IMR-90 (cell line): Measurements from ENCODE around the gene RGS17. TPM values are rescaled to one million over a fixed set of nuclear protein-coding genes. Genes with fewer than 3 reads are reported as not detected.

Experiments
- ATAC-seq: fragments of 200-7000 bp; cut with Tn5 transposase; 2 replicates; pipeline ENCODE4 v1.9.1; 2020; ENCODE audit warnings: low read depth, mild to moderate bottlenecking, moderate library complexity
- BruUV-seq: library from RNA; stranded (reverse); fragments of 400-500 nt; replicated peaks from 2 replicates; lab custom pipeline; 2021; lab: Mats Ljungman, UMichigan
- CTCF ChIA-PET: fragments of 300-600 bp; formaldehyde crosslinking; extraction: SDS; loops from one replicate; lab custom pipeline; 2021; ENCODE audit warnings: antibody characterized with exemption; lab: Yijun Ruan, JAX
- POLR2A ChIA-PET: fragments of 300-600 bp; sonication (Branson Sonifier 250); formaldehyde crosslinking; loops from one replicate; lab custom pipeline; 2022; ENCODE audit warnings: antibody characterized with exemption; ENCODE audit not compliant: unreplicated experiment; lab: Charles Lee
- DNase-seq: peaks from one replicate; pipeline ENCODE4 v3.0.0; 2013
- H2AFZ ChIP-seq: replicated peaks from 2 replicates; pipeline ENCODE3; 2013; ENCODE audit warnings: low read length, mild to moderate bottlenecking; ENCODE audit not compliant: poor library complexity
- H2AK5ac ChIP-seq: 2 replicates; pipeline ENCODE4 v1.6.1; 2013; ENCODE audit warnings: low read depth, low read length, inconsistent platforms
- H2AK9ac ChIP-seq: replicated peaks from 2 replicates; pipeline ENCODE3; 2013; ENCODE audit warnings: mild to moderate bottlenecking, low read depth, low read length, moderate library complexity; ENCODE audit not compliant: poor library complexity
- H2BK120ac ChIP-seq: 2 replicates; pipeline ENCODE4 v1.6.1; 2013; ENCODE audit warnings: low read depth, low read length, inconsistent platforms
- H2BK15ac ChIP-seq: 3 replicates; pipeline ENCODE4 v1.6.1; 2013; ENCODE audit warnings: low read depth, low read length, inconsistent platforms
- H2BK20ac ChIP-seq: 2 replicates; pipeline ENCODE4 v1.6.1; 2013; ENCODE audit warnings: low read depth, mild to moderate bottlenecking, inconsistent platforms, low read length, moderate library complexity
- H2BK5ac ChIP-seq: 2 replicates; pipeline ENCODE4 v1.6.1; 2013; ENCODE audit warnings: mild to moderate bottlenecking, low read depth, low read length, inconsistent platforms; ENCODE audit not compliant: poor library complexity, severe bottlenecking
- H3K14ac ChIP-seq: replicated peaks from 2 replicates; pipeline ENCODE4 v1.6.1; 2013; ENCODE audit warnings: low read depth, low read length, inconsistent platforms
- H3K18ac ChIP-seq: 2 replicates; pipeline ENCODE4 v1.6.1; 2013; ENCODE audit warnings: low read depth, low read length, control low read depth
- H3K23ac ChIP-seq: 2 replicates; pipeline ENCODE4 v1.6.1; 2013; ENCODE audit warnings: low read depth, low read length, inconsistent platforms
- H3K27ac ChIP-seq: 2 replicates; pipeline ENCODE4 v1.5.1; 2013; ENCODE audit warnings: mild to moderate bottlenecking, control low read depth, low read length; ENCODE audit not compliant: insufficient read depth
- H3K27me3 ChIP-seq: 2 replicates; pipeline ENCODE4 v1.6.1; 2013; ENCODE audit warnings: low read length; ENCODE audit not compliant: control insufficient read depth, insufficient read depth
- H3K36me3 ChIP-seq: 2 replicates; pipeline ENCODE4 v1.6.1; 2013; ENCODE audit warnings: low read length, mixed read lengths; ENCODE audit not compliant: control insufficient read depth, insufficient read depth
- H3K4ac ChIP-seq: 2 replicates; pipeline ENCODE4 v1.6.1; 2013; ENCODE audit warnings: low read depth, low read length, inconsistent platforms
- H3K4me1 ChIP-seq: 2 replicates; pipeline ENCODE4 v1.6.1; 2013; ENCODE audit warnings: low read length, mixed read lengths; ENCODE audit not compliant: control insufficient read depth, insufficient read depth
- H3K4me2 ChIP-seq: 2 replicates; pipeline ENCODE4 v1.6.1; 2013; ENCODE audit warnings: low read depth, mild to moderate bottlenecking, control low read depth, low read length, moderate library complexity
- H3K4me3 ChIP-seq: 2 replicates; pipeline ENCODE4 v1.5.1; 2013; ENCODE audit warnings: low read depth, mild to moderate bottlenecking, control low read depth, low read length, moderate library complexity; ENCODE audit not compliant: insufficient read depth
- H3K56ac ChIP-seq: 2 replicates; pipeline ENCODE4 v1.6.1; 2013; ENCODE audit warnings: low read length, inconsistent platforms; ENCODE audit not compliant: insufficient read depth; ENCODE audit errors: extremely low read depth
- H3K79me1 ChIP-seq, 2 experiments: 2 replicates each; pipeline ENCODE4 v1.6.1; 2013; ENCODE audit warnings: low read length in 2 of 2, inconsistent platforms in 1 of 2, low read depth in 1 of 2
- H3K9ac ChIP-seq: 2 replicates; pipeline ENCODE4 v1.6.1; 2013; ENCODE audit warnings: low read depth, low read length, control low read depth
- H3K9me1 ChIP-seq: 2 replicates; pipeline ENCODE4 v1.6.1; 2013; ENCODE audit warnings: low read length, inconsistent platforms; ENCODE audit not compliant: insufficient read depth
- H3K9me3 ChIP-seq: 2 replicates; pipeline ENCODE4 v1.6.1; 2013; ENCODE audit warnings: low read length; ENCODE audit not compliant: control insufficient read depth, insufficient read depth
- H4K20me1 ChIP-seq: 2 replicates; pipeline ENCODE4 v1.6.1; 2013; ENCODE audit warnings: low read length, inconsistent platforms; ENCODE audit not compliant: insufficient read depth
- H4K5ac ChIP-seq: 2 replicates; pipeline ENCODE4 v1.6.1; 2013; ENCODE audit warnings: mild to moderate bottlenecking, low read depth, low read length, control low read depth
- H4K8ac ChIP-seq, 2 experiments: 2 replicates each; pipeline ENCODE4 v1.6.1; 2013; ENCODE audit warnings: low read depth in 2 of 2, low read length in 2 of 2, control low read depth in 1 of 2, inconsistent platforms in 1 of 2
- H4K91ac ChIP-seq: 2 replicates; pipeline ENCODE4 v1.6.1; 2013; ENCODE audit warnings: low read depth, low read length, inconsistent platforms; ENCODE audit not compliant: insufficient read depth
- BHLHE40 ChIP-seq: fragments of 150-350 bp; IDR thresholded peaks from 2 replicates; pipeline ENCODE4 v1.6.1; 2016; ENCODE audit warnings: mild to moderate bottlenecking, low read depth, low read length
- CEBPB ChIP-seq: IDR thresholded peaks from 2 replicates; pipeline ENCODE4 v1.6.1; 2012; ENCODE audit warnings: low read depth, low read length, improper control_type of control experiment
- CHD1 ChIP-seq: IDR thresholded peaks from 2 replicates; pipeline ENCODE4 v1.6.1; 2012; ENCODE audit warnings: low read depth, low read length, improper control_type of control experiment
- ELK1 ChIP-seq: fragments of 150-350 bp; IDR thresholded peaks from 2 replicates; pipeline ENCODE4 v1.6.1; 2016; ENCODE audit warnings: low read depth, mild to moderate bottlenecking, low read length, moderate library complexity, borderline replicate concordance
- MAFK ChIP-seq: IDR thresholded peaks from 2 replicates; pipeline ENCODE4 v1.6.1; 2012; ENCODE audit warnings: low read depth, low read length, improper control_type of control experiment
- MAZ ChIP-seq: IDR thresholded peaks from 2 replicates; pipeline ENCODE4 v1.6.1; 2012; ENCODE audit warnings: low read depth, mild to moderate bottlenecking, low read length, improper control_type of control experiment, moderate library complexity, borderline replicate concordance
- NFE2L2 ChIP-seq: fragments of 150-350 bp; IDR thresholded peaks from 2 replicates; pipeline ENCODE4 v1.6.1; 2016; ENCODE audit warnings: low read depth, mild to moderate bottlenecking, low read length
- RAD21 ChIP-seq: IDR thresholded peaks from 2 replicates; pipeline ENCODE4 v1.6.1; 2012; ENCODE audit warnings: low read length, improper control_type of control experiment
- RCOR1 ChIP-seq: IDR thresholded peaks from 2 replicates; pipeline ENCODE4 v1.6.1; 2012; ENCODE audit warnings: mild to moderate bottlenecking, low read length, improper control_type of control experiment; ENCODE audit not compliant: insufficient replicate concordance
- RFX5 ChIP-seq: IDR thresholded peaks from 2 replicates; pipeline ENCODE4 v1.8.0; 2012; ENCODE audit warnings: low read depth, mild to moderate bottlenecking, low read length, moderate library complexity
- USF2 ChIP-seq: fragments of 150-350 bp; IDR thresholded peaks from 2 replicates; pipeline ENCODE4 v1.6.1; 2017; ENCODE audit warnings: mild to moderate bottlenecking, antibody characterized with exemption, low read length, low read depth
- WGBS, 2 experiments: methylation state at CpG; one replicate each; pipeline versions ENCODE4 v1.1.5 to v1.1.7; 2013; ENCODE audit warnings: missing lambda C conversion rate in 2 of 2; ENCODE audit not compliant: insufficient read length in 1 of 2; ENCODE audit errors: extremely low coverage in 2 of 2; 5-methylcytosine and 5-hydroxymethylcytosine counted together
- dilution Hi-C: fragments of 300-500 bp; cut with HindIII; formaldehyde crosslinking; loops from one replicate; pipeline ENCODE4 v1.14.3; 2018; ENCODE audit warnings: low sequenced_read_pairs; ENCODE audit not compliant: unreplicated experiment
- in situ Hi-C: fragments of 300-500 bp; cut with MboI; formaldehyde crosslinking; loops from 3 replicates; pipeline ENCODE4 v1.14.3; 2019; ENCODE audit warnings: low sequenced_read_pairs, inconsistent platforms, mixed read lengths
- intact Hi-C: fragments of 100-400 bp; cut with micrococcal nuclease; formaldehyde crosslinking; loops from 2 replicates; pipeline ENCODE4 v1.10.0; 2022
- polyA plus RNA-seq, 3 experiments: library from polyadenylated mRNA; depleted of rRNA; stranded (reverse); fragments of >200 nt; gene quantifications; 2 replicates each; pipeline ENCODE4 v1.2.3, GENCODE V29; 2012; ENCODE audit warnings: low replicate concordance in 1 of 3
- total RNA-seq: library from RNA; depleted of rRNA; stranded (reverse); fragments of >200 nt; gene quantifications from 2 replicates; pipeline ENCODE4 v1.2.3, GENCODE V29; 2012

The RGS17 gene
- total and polyA plus RNA-seq, 2 of the 4 experiments (the other 2 are of a cell fraction), result 0.75 to 1.4 TPM

- Histone ChIP-seq H4K20me1 (no peaks in the 10 kb centered on the region), H3K14ac (no peak overlapping the region), H4K8ac (no peak overlapping the region), H3K27ac (no peak overlapping the region), H3K36me3 (no peaks in the 10 kb centered on the region), H3K4ac (no peak overlapping the region), H2AK9ac (no peak overlapping the region), H2BK120ac (no peak overlapping the region), H4K5ac (no peak overlapping the region), H3K27me3 (no peaks in the 10 kb centered on the region), H3K4me3 (no peak overlapping the region), H2BK5ac (no peak overlapping the region), H3K18ac (no peak overlapping the region), H3K4me1 (peaks cover 4% of the 10 kb centered on the region), H2BK20ac (no peak overlapping the region), H3K4me2 (no peak overlapping the region), H3K56ac (no peak overlapping the region), H3K9me1 (no peaks in the 10 kb centered on the region; the same call in 1 of the 2 replicates), H2AFZ (no peak overlapping the region), H3K9ac (no peak overlapping the region), H2BK15ac (no peak overlapping the region), H4K91ac (no peak overlapping the region), H3K23ac (no peak overlapping the region), H3K79me1 (no peaks in the 10 kb centered on the region), H3K9me3 (no peaks in the 10 kb centered on the region), H2AK5ac (no peak overlapping the region)
- intact Hi-C loops, result no loop called here
- CTCF ChIA-PET, result no interaction called here
- ATAC-seq (no peak), DNase-seq (no peak)
- TF ChIP-seq RAD21, result no peak
- TF ChIP-seq RCOR1, result no peak
- TF ChIP-seq RFX5, result no peak
- no peak for TF ChIP-seq MAZ
- no peak for TF ChIP-seq ELK1
- TF ChIP-seq NFE2L2, result no peak
- TF ChIP-seq CEBPB, result no peak
- TF ChIP-seq USF2, result no peak
- TF ChIP-seq CHD1, result no peak
- TF ChIP-seq BHLHE40, result no peak
- no peak for TF ChIP-seq MAFK
- WGBS, 2 experiments, result no CpG with 5 or more reads among the region's 5 CpGs
- dilution Hi-C loops, result no loop called here
- BruUV-seq, result no TSS peak
- POLR2A ChIA-PET, result no interaction called here
- in situ Hi-C loops, result no loop called here
These were observed 44.7 kb downstream of the RGS17 start for GRCh38 chr6:153086225-153086990.
